A549 (cell line): Measurements from ENCODE around the gene ADGRL3. TPM values are rescaled to one million over a fixed set of nuclear protein-coding genes. Genes with fewer than 3 reads are reported as not detected.

ENCODE experiments used
- ATAC-seq, 2 experiments: fragments of 200-7000 bp in 1 of 2; fragments of >200 bp in 1 of 2; cut with Nextera tagmentation in 1 of 2; cut with Tn5 transposase in 1 of 2; 3 replicates each; pipeline versions ENCODE4 v1.8.0 to v1.9.1; 2018 to 2020; ENCODE audit warnings: mild to moderate bottlenecking in 1 of 2, moderate library complexity in 1 of 2
- CTCF ChIA-PET: fragments of 300-600 bp; sonication (Branson Sonifier 250); formaldehyde crosslinking; extraction: SDS; loops from one replicate; lab custom pipeline; 2021; ENCODE audit warnings: antibody characterized with exemption, inconsistent platforms; lab: Yijun Ruan, JAX
- POLR2A ChIA-PET: fragments of 350-600 bp; formaldehyde crosslinking; extraction: SDS; loops from one replicate; lab custom pipeline; 2021; ENCODE audit warnings: antibody characterized with exemption, inconsistent platforms; lab: Yijun Ruan, JAX
- DNase-seq, 2 experiments: peaks; one replicate each; pipeline versions ENCODE4 v3.0.0 to v3.0.0-alpha.2; 2011 to 2016; ENCODE audit warnings: low read depth in 1 of 2, low spot score in 1 of 2
- FAIRE-seq: peaks from 2 replicates; lab custom pipeline; 2011; peaks lifted over from hg19 to GRCh38; lab: Jason Lieb, UNC
- H3K27ac ChIP-seq, 2 experiments: fragments of >200 bp; sonication (Bioruptor Twin); formaldehyde crosslinking; 3 replicates each; pipeline ENCODE4 v1.5.1; 2016 to 2017
- H3K4me1 ChIP-seq: fragments of >200 bp; sonication (Bioruptor Twin); formaldehyde crosslinking; 3 replicates; pipeline ENCODE4 v1.6.1; 2016
- H3K4me2 ChIP-seq: fragments of >200 bp; sonication (Bioruptor Twin); formaldehyde crosslinking; 3 replicates; pipeline ENCODE4 v1.6.1; 2016
- H3K4me3 ChIP-seq: fragments of >200 bp; sonication (Bioruptor Twin); formaldehyde crosslinking; 3 replicates; pipeline ENCODE4 v1.5.1; 2016
- H3K9me3 ChIP-seq: fragments of >200 bp; sonication (Bioruptor Twin); formaldehyde crosslinking; 3 replicates; pipeline ENCODE4 v1.6.1; 2016
- CEBPB ChIP-seq, 2 experiments: fragments of >200 bp in 1 of 2; sonication (Bioruptor Twin) in 1 of 2; formaldehyde crosslinking in 1 of 2; IDR thresholded peaks; 2 replicates each; pipeline ENCODE4 v1.6.1; 2012 to 2016
- EHMT2 ChIP-seq: fragments of 200-600 bp; sonication (generic); IDR thresholded peaks from 2 replicates; pipeline ENCODE4 v1.6.1; 2016; ENCODE audit warnings: antibody characterized with exemption, low read depth, mild to moderate bottlenecking, moderate library complexity
- GATA3 ChIP-seq: IDR thresholded peaks from 2 replicates; pipeline ENCODE4 v1.6.1; 2012; ENCODE audit warnings: borderline replicate concordance
- HDAC2 ChIP-seq: fragments of 200-600 bp; sonication (generic); IDR thresholded peaks from 2 replicates; pipeline ENCODE4 v1.6.1; 2016
- HMGXB4 ChIP-seq: fragments of 250-450 bp; sonication (Bioruptor Pico); IDR thresholded peaks from 2 replicates; pipeline ENCODE4 v1.5.0; 2021; ENCODE audit warnings: mild to moderate bottlenecking, moderate library complexity, borderline replicate concordance
- RAD21 ChIP-seq, 2 experiments: fragments of >200 bp in 1 of 2; sonication (Bioruptor Twin) in 1 of 2; formaldehyde crosslinking in 1 of 2; IDR thresholded peaks in 1 of 2; conservative IDR thresholded peaks in 1 of 2; 2 replicates in 1 of 2; 3 replicates in 1 of 2; pipeline ENCODE4 v1.6.1; 2012 to 2018; ENCODE audit warnings: inconsistent platforms in 1 of 2
- RFX5 ChIP-seq: fragments of 450-650 bp; IDR thresholded peaks from 2 replicates; pipeline ENCODE4 v1.7.1; 2014; ENCODE audit warnings: antibody characterized with exemption, mild to moderate bottlenecking, moderate library complexity
- RNF2 ChIP-seq: fragments of 200-600 bp; sonication (generic); IDR thresholded peaks from 2 replicates; pipeline ENCODE4 v1.6.1; 2016; ENCODE audit warnings: low read depth, mild to moderate bottlenecking, antibody characterized with exemption, moderate library complexity, borderline replicate concordance
- SREBF2 ChIP-seq: fragments of 450-650 bp; IDR thresholded peaks from 2 replicates; pipeline ENCODE4 v1.6.1; 2014; ENCODE audit warnings: mild to moderate bottlenecking, moderate library complexity
- TP53 ChIP-seq: fragments of 250-450 bp; sonication (Bioruptor Pico); IDR thresholded peaks from 2 replicates; pipeline ENCODE4 v1.5.0; 2021; ENCODE audit warnings: mild to moderate bottlenecking, moderate library complexity
- USF2 ChIP-seq: fragments of 450-650 bp; IDR thresholded peaks from 2 replicates; pipeline ENCODE4 v1.6.1; 2014; ENCODE audit warnings: antibody characterized with exemption
- ZFP36 ChIP-seq: fragments of 450-650 bp; IDR thresholded peaks from 2 replicates; pipeline ENCODE4 v1.6.1; 2014; ENCODE audit warnings: borderline replicate concordance; ENCODE audit not compliant: partially characterized antibody
- ZNF302 ChIP-seq: fragments of 250-450 bp; sonication (Bioruptor Pico); IDR thresholded peaks from 2 replicates; pipeline ENCODE4 v1.9.0; 2021; ENCODE audit warnings: inconsistent platforms, mild to moderate bottlenecking, moderate library complexity
- WGBS: methylation state at CpG from one replicate; pipeline ENCODE4 v1.1.6; 2017; ENCODE audit errors: missing lambda C conversion rate; 5-methylcytosine and 5-hydroxymethylcytosine counted together
- polyA plus RNA-seq, 4 experiments: library from polyadenylated mRNA; depleted of rRNA in 3 of 4; stranded (reverse); fragments of >200 nt; fragmentation: RNase III in 1 of 4; extraction: RNeasy Plus Mini Kit Qiagen cat#74134 plus additional on column Dnase treatment in 1 of 4; gene quantifications; 2 replicates in 3 of 4; 3 replicates in 1 of 4; pipeline ENCODE4 v1.2.3, GENCODE V29; 2011 to 2017
- TF ChIP-seq, protein P1 (sequence below): IDR thresholded peaks from 2 replicates; pipeline ENCODE4 v1.6.1; 2012
- TF ChIP-seq, protein P2 (sequence below): IDR thresholded peaks from 2 replicates; pipeline ENCODE4 v1.6.1; 2012
- TF ChIP-seq, protein P3 (sequence below): fragments of 200-600 bp; sonication (generic); IDR thresholded peaks from 2 replicates; pipeline ENCODE4 v1.6.1; 2016; ENCODE audit warnings: antibody characterized with exemption, mild to moderate bottlenecking, moderate library complexity
- TF ChIP-seq, protein P4 (sequence below): fragments of >200 bp; sonication (Bioruptor Twin); formaldehyde crosslinking; IDR thresholded peaks from 3 replicates; pipeline ENCODE4 v1.6.1; 2016
- TF ChIP-seq, protein P5 (sequence below): fragments of >200 bp; sonication (Bioruptor Twin); formaldehyde crosslinking; IDR thresholded peaks from 2 replicates; pipeline ENCODE4 v1.6.1; 2016

The ADGRL3 gene
- polyA plus RNA-seq, 2 of the 4 experiments (the other 2 are of a cell fraction) = 0.05 to 0.12 TPM

DNA sequence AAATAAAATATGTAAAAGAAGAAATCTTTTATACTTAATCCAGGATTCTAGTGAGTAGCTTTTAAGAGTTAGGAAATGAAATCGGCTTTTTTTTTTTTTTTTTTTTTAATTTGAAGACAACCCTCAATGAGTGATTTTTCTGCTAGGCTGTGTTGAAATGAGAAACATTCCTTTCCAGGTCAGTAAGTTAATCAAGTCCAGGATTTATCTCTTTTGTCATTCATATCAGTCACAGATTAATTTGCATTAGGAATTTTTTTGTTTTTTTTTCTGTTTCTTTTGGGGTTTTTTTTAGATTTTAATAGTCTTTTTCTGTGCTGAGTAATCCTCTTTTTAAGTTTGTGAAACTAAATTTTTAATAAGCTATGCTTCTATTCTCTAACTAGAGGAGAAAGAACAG is 448.1 kb downstream of the ADGRL3 start:
- TF ChIP-seq, protein P1, sequence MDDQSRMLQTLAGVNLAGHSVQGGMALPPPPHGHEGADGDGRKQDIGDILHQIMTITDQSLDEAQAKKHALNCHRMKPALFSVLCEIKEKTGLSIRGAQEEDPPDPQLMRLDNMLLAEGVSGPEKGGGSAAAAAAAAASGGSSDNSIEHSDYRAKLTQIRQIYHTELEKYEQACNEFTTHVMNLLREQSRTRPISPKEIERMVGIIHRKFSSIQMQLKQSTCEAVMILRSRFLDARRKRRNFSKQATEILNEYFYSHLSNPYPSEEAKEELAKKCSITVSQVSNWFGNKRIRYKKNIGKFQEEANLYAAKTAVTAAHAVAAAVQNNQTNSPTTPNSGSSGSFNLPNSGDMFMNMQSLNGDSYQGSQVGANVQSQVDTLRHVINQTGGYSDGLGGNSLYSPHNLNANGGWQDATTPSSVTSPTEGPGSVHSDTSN = no peak
- no peak for TF ChIP-seq ZFP36
- TF ChIP-seq RFX5 = no peak
- TF ChIP-seq SREBF2 = no peak
- TF ChIP-seq EHMT2 = no peak
- TF ChIP-seq RNF2 = no peak
- no peak for TF ChIP-seq GATA3
- no peak for TF ChIP-seq USF2
- TF ChIP-seq, protein P2, sequence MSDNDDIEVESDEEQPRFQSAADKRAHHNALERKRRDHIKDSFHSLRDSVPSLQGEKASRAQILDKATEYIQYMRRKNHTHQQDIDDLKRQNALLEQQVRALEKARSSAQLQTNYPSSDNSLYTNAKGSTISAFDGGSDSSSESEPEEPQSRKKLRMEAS = no peak
- TF ChIP-seq TP53 (CRISPR knock-in tag) = no peak
- TF ChIP-seq, protein P3, sequence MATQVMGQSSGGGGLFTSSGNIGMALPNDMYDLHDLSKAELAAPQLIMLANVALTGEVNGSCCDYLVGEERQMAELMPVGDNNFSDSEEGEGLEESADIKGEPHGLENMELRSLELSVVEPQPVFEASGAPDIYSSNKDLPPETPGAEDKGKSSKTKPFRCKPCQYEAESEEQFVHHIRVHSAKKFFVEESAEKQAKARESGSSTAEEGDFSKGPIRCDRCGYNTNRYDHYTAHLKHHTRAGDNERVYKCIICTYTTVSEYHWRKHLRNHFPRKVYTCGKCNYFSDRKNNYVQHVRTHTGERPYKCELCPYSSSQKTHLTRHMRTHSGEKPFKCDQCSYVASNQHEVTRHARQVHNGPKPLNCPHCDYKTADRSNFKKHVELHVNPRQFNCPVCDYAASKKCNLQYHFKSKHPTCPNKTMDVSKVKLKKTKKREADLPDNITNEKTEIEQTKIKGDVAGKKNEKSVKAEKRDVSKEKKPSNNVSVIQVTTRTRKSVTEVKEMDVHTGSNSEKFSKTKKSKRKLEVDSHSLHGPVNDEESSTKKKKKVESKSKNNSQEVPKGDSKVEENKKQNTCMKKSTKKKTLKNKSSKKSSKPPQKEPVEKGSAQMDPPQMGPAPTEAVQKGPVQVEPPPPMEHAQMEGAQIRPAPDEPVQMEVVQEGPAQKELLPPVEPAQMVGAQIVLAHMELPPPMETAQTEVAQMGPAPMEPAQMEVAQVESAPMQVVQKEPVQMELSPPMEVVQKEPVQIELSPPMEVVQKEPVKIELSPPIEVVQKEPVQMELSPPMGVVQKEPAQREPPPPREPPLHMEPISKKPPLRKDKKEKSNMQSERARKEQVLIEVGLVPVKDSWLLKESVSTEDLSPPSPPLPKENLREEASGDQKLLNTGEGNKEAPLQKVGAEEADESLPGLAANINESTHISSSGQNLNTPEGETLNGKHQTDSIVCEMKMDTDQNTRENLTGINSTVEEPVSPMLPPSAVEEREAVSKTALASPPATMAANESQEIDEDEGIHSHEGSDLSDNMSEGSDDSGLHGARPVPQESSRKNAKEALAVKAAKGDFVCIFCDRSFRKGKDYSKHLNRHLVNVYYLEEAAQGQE = no peak
- no peak for TF ChIP-seq RAD21 (conservative IDR thresholded peaks at IDR 0.05 in 1 of 2, IDR thresholded peaks at IDR 0.05 in 1 of 2)
- TF ChIP-seq, protein P4, sequence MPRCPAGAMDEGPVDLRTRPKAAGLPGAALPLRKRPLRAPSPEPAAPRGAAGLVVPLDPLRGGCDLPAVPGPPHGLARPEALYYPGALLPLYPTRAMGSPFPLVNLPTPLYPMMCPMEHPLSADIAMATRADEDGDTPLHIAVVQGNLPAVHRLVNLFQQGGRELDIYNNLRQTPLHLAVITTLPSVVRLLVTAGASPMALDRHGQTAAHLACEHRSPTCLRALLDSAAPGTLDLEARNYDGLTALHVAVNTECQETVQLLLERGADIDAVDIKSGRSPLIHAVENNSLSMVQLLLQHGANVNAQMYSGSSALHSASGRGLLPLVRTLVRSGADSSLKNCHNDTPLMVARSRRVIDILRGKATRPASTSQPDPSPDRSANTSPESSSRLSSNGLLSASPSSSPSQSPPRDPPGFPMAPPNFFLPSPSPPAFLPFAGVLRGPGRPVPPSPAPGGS = no peak
- TF ChIP-seq, protein P5, sequence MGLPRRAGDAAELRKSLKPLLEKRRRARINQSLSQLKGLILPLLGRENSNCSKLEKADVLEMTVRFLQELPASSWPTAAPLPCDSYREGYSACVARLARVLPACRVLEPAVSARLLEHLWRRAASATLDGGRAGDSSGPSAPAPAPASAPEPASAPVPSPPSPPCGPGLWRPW = no peak
- no peak for TF ChIP-seq CEBPB (IDR thresholded peaks at IDR 0.05)
- no peak for TF ChIP-seq ZNF302
- TF ChIP-seq HDAC2 = no peak
- no peak for TF ChIP-seq HMGXB4 (CRISPR knock-in tag)
- TF ChIP-seq, all 56 proteins: peak for 0
- Histone ChIP-seq H3K9me3 (no peaks in the 10 kb centered on the region), H3K4me2 (no peak overlapping the region), H3K4me3 (no peak overlapping the region), H3K27ac (no peak overlapping the region), H3K4me1 (no peaks in the 10 kb centered on the region)
- FAIRE-seq = no peak
- ATAC-seq = no peak
- 22% methylated on average over 1 of the region's 1 CpG for WGBS
- ChIA-PET CTCF (no interaction called here), POLR2A (no interaction called here)
- DNase-seq = no peak
